GM21825 (cell line): ENCODE results near the gene KLRG1.

Source experiments
- ATAC-seq: cut with Tn5 transposase; IDR thresholded peaks from one replicate; pipeline ENCODE4 v1.9.1; 2021; ENCODE audit warnings: mild to moderate bottlenecking, moderate library complexity; ENCODE audit not compliant: unreplicated experiment

The KLRG1 gene

GRCh38 chr12:8985213-8985754, 4.1 kb upstream of the KLRG1 start:
- ATAC-seq = no peak

GRCh38 chr12:8987163-8987562, 2.2 kb upstream of the KLRG1 start:
- no peak for ATAC-seq

GRCh38 chr12:8987685-8988084, 1.7 kb upstream of the KLRG1 start:
- ATAC-seq = no peak

GRCh38 chr12:8991371-8992345, 2.3 kb downstream of the KLRG1 start:
- ATAC-seq = no peak

- no peak for ATAC-seq
Measured at GRCh38 chr12:8993827-8994226, 4.5 kb downstream of the KLRG1 start.

- no peak for ATAC-seq
Measured at GRCh38 chr12:8995021-8995775, 5.9 kb downstream of the KLRG1 start.

GRCh38 chr12:8996682-8997405, 7.5 kb downstream of the KLRG1 start:
- ATAC-seq = peak; percentile 97

GRCh38 chr12:9001233-9001632, 11.9 kb downstream of the KLRG1 start:
- ATAC-seq = no peak

- ATAC-seq = no peak
Measured at GRCh38 chr12:9002335-9002734, 13.0 kb downstream of the KLRG1 start.

GRCh38 chr12:9022592-9022991, 33.2 kb downstream of the KLRG1 start:
- ATAC-seq = no peak

GRCh38 chr12:9024512-9024911, 35.2 kb downstream of the KLRG1 start:
- ATAC-seq = no peak

GRCh38 chr12:9027161-9028059, 38.1 kb downstream of the KLRG1 start:
- ATAC-seq = no peak

GRCh38 chr12:9030776-9031175, 41.4 kb downstream of the KLRG1 start:
- ATAC-seq = no peak

- ATAC-seq = no peak
Measured at GRCh38 chr12:9032202-9032964, 43.0 kb downstream of the KLRG1 start.

GRCh38 chr12:9033265-9033887, 44.0 kb downstream of the KLRG1 start:
- ATAC-seq = no peak

- no peak for ATAC-seq
Measured at GRCh38 chr12:9034095-9034494, 44.7 kb downstream of the KLRG1 start.

GRCh38 chr12:9036227-9036626, 46.9 kb downstream of the KLRG1 start:
- no peak for ATAC-seq

GRCh38 chr12:9037431-9037830, 48.1 kb downstream of the KLRG1 start:
- ATAC-seq = no peak
